ENCODE measurements around the gene NTMT1.

The NTMT1 gene

GRCh38 chr9:129597355-129598088, 28.4 kb upstream of the NTMT1 start:
- no peak for DNase-seq

GRCh38 chr9:129598089-129598596, 27.8 kb upstream of the NTMT1 start:
- no peak for DNase-seq

- DNase-seq, result no peak
Observed at GRCh38 chr9:129601082-129601674, 24.8 kb upstream of the NTMT1 start.

- no peak for DNase-seq
Observed at GRCh38 chr9:129602598-129603415, 23.2 kb upstream of the NTMT1 start.

- DNase-seq, result no peak
Observed at GRCh38 chr9:129604056-129604765, 21.8 kb upstream of the NTMT1 start.

- no peak for DNase-seq
Observed at GRCh38 chr9:129604766-129605163, 21.2 kb upstream of the NTMT1 start.

- DNase-seq, result no peak
Observed at GRCh38 chr9:129606161-129607026, 19.6 kb upstream of the NTMT1 start.

GRCh38 chr9:129607027-129607387, 19.0 kb upstream of the NTMT1 start:
- DNase-seq, result no peak

GRCh38 chr9:129608561-129609481, 17.1 kb upstream of the NTMT1 start:
- no peak for DNase-seq

- peak; percentile 52 for DNase-seq
Observed at GRCh38 chr9:129609486-129610212, 16.3 kb upstream of the NTMT1 start.

- DNase-seq, result no peak
Observed at GRCh38 chr9:129610213-129610472, 15.8 kb upstream of the NTMT1 start.

- peak; percentile 76 for DNase-seq
Observed at GRCh38 chr9:129610473-129611306, 15.3 kb upstream of the NTMT1 start.

GRCh38 chr9:129611307-129611800, 14.6 kb upstream of the NTMT1 start:
- DNase-seq, result no peak

- DNase-seq, result no peak
Observed at GRCh38 chr9:129612123-129612522, 13.8 kb upstream of the NTMT1 start.

- DNase-seq, result no peak
Observed at GRCh38 chr9:129612815-129613519, 13.0 kb upstream of the NTMT1 start.

GRCh38 chr9:129613520-129614175, 12.3 kb upstream of the NTMT1 start:
- no peak for DNase-seq

GRCh38 chr9:129614932-129615331, 11.0 kb upstream of the NTMT1 start:
- no peak for DNase-seq
